Right lobe of liver (tissue), 4 donors: ENCODE data around the gene SLC35B2.

Experiments
- POLR2A ChIP-seq: fragments of 450-650 bp; IDR thresholded peaks from one replicate; pipeline ENCODE4 v1.6.1; 2017; ENCODE audit warnings: antibody characterized with exemption, mild to moderate bottlenecking
- TF ChIP-seq, protein P1 (sequence below), 4 donors: fragments of 200-600 bp in 3 of 4; fragments of 450-650 bp in 1 of 4; IDR thresholded peaks; one replicate each; pipeline versions ENCODE4 v1.5.1 to v1.8.0; 2016 to 2022; ENCODE audit warnings: antibody characterized with exemption in 4 of 4, mild to moderate bottlenecking in 2 of 4
- donor health status: DM: no; HTN: no; CAD: no.
- donor health status: DM: no; HTN: no; CAD: no.
- donor health status: DM: no; HTN: yes; CAD: no.

DNA sequence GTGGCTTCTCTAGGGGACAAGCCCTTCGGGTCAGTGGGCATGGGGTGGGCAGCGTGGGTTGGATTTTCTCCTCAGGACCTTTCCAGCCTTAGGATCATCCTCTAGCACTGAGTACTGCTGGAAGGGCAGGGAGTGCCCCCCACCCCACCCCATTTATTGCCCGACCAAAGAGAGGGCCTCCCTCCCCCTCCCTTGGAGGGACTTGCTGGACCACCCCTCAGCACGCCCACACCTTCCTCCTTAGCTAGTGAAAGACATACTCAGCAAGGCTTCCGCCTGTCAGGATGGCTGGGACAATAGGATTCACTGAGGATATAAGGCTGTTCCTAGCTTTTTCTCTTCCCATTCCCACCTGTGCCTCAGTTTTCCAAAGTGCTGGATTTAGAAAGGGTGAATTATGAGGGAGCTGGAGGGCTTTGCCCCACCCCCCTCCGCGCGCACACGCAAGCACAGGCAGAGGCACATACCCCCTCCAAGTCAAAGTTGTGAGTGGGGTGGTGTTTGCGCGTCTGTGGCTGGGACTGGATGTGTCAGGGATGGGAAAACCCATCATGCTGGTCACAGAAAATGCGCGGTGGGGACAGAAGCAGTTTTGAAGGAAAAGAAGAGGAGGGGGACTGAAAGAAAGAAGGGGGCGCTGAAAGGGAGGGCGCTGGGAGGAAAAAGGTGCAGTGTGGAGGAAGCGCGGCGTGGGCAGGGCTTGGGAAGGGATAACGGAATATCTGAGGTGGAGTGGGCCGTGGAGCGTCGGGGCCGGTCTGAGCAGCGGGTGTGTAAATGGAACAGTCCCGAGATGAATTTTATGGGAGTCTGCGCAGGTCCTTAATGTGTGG, 34.6 kb downstream of the SLC35B2 start:
- TF ChIP-seq, protein P1, sequence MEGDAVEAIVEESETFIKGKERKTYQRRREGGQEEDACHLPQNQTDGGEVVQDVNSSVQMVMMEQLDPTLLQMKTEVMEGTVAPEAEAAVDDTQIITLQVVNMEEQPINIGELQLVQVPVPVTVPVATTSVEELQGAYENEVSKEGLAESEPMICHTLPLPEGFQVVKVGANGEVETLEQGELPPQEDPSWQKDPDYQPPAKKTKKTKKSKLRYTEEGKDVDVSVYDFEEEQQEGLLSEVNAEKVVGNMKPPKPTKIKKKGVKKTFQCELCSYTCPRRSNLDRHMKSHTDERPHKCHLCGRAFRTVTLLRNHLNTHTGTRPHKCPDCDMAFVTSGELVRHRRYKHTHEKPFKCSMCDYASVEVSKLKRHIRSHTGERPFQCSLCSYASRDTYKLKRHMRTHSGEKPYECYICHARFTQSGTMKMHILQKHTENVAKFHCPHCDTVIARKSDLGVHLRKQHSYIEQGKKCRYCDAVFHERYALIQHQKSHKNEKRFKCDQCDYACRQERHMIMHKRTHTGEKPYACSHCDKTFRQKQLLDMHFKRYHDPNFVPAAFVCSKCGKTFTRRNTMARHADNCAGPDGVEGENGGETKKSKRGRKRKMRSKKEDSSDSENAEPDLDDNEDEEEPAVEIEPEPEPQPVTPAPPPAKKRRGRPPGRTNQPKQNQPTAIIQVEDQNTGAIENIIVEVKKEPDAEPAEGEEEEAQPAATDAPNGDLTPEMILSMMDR (IDR thresholded peaks at IDR 0.05), result no peak
- no peak for TF ChIP-seq POLR2A
